ENCODE results near the gene CYP46A1.

The CYP46A1 gene

DNA sequence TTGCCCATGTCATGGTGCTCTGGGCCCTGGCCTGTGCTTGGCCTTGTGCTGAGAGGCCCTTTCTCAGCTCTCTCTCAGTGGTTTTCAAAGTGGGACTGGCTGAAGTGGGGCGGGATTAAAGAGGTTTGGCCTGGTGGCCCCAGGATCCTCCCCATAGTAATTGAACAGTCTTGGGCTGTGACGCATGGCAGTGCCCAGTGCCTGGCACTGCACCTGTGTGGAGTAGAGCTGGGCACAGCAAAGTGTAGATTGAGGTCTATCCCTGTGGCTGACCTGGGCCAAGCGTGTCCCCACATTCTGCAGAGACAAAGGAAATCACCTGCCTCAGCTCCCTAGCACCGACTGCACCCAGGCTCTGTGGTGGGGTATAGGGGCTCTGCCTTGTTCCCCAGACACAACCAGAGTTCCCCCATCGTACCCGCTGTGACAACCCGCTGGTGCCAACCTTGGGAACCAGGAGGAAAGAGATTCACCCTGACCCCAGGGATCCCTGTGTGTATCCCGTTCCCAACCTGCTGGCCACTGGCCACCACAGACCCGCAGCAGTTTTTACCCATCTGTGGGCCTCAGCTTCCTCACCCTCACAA is 9.9 kb upstream of the CYP46A1 start:
- DNase-seq (ENCODE audit: low spot score): no peak

DNA sequence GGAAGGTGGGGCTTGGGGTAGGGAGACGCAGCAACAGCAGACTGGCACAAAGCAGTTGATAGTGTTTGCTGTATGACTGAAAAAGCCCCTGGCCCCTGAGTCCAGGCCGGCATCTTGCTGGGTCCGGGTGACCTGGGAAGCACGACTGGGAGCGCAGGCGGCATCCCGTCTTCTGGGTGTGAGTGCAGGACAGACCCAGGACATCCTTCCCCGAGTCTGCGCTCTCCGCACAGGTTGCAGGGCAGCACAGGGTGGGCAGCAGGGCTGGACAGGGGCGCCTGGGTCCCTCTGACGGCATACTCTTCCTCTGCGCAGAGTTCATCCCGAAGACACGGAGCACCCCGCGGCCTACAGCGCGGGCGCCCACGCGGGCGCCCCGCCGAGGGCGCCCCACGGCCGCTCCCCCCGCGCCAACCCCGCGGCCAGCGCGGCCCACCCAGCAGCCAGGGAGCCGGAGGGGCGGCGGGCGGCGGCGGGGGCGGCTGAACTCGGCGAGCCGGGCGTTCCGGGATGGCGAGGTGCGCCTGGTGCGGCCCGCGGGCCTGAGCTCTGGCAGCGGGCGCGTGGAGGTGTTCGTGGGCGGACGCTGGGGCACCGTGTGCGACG is 9.2 kb upstream of the CYP46A1 start:
- no peak for DNase-seq (ENCODE audit: low spot score)

DNA sequence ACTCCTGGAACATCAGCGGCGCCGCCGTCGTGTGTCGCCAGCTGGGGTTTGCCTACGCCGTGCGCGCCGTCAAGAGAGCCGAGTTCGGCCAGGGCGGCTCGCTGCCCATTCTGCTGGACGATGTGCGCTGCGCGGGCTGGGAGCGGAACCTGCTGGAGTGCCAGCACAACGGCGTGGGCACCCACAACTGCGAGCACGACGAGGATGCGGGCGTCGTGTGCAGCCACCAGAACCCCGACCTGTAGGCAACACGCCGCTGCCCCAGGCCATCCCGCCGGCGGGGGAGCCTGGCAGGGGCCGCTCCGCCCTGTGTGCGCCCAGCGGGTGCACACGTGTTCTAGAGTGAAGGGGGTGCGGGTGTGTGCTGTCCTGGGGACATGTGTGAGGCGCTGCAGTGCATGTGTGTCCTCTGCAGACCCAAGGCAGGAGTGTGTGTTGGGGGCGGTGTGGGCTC is 8.7 kb upstream of the CYP46A1 start:
- no peak for DNase-seq (ENCODE audit: low spot score)

DNA sequence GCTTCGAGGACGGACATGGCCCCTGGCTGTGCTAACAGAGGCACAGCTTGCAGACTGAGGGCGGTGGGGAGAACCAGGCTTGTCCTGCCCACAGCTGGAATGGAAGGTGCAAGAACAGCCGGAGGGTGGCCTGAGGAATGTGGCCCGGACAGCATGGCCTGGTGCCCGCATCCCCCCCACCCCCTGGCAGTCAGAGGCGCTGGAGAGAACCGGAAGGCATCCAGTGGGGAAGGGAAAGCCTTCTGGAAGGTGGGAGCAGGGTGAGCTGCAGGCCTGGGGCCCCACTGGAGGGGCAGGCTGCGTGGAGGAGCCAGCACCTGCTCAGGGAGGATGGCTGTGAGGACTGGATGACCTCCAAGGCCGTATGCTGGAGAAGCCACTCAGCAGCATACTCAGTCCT is 8.1 kb upstream of the CYP46A1 start:
- no peak for DNase-seq (ENCODE audit: low spot score)

DNA sequence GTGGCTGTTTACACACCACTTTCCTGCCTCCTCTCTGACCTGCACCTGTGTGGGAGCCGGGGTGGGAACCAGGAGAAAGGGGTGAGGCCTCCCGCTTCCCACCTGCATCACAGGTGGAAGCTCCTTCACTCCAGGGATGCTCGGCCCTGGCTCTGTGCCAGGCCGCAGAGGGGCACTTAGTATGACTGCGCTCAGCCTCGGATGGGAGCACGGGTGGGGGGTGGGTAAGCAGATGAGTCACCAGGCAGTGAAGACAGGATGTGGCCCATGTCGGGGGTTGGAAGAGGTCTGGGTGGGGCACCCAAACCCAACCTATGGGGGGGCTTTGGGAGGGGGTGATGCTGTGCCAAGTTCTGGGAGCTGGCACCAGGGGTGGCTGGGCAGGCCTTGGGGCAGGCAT is 7.4 kb upstream of the CYP46A1 start:
- peak; percentile 15 for DNase-seq (ENCODE audit: low spot score)

DNA sequence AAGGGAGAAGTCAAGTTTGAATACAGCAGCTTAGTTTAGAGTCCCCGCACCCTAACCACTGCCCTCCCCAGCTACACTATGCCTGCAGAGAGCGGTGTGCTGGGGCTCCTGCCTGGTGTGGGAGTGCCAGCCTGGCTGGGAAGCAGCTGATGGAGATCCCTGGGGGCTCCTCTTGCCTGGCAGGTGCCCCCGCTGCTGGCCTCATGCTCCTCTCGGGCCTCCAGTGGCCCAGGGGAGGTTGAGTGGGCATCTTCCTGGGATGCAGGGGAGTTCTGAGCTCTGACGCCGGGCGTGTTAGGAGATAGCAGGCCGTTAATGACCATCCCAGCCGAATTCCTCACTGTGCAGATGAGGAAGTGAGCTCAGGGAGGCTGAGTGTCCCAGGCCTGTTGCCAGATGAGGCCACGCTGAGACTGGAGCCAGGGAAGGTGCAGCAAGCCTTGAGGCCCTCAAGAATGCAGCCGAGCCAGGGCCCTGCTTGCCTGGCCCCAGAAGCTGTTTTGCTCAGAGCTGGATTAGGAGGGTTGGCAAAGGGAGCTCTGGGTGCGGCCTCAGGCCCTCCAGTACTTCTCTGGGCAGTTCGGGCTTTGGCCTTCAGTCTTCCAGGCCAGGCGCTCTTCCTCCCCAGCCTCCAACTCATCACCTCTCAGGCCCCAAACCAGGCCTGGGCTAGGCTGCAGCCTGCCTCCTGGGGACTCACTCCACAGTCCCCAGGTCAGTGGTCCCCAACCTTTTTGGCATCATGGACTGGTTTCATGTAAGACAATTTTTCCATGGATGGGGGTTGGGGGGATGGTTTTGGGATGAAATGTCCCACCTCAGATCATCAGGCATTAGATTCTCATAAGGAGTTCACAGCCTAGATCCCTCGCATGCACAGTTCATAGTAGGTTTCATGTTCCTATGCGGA is 6.6 kb upstream of the CYP46A1 start:
- no peak for DNase-seq (ENCODE audit: low spot score)

DNA sequence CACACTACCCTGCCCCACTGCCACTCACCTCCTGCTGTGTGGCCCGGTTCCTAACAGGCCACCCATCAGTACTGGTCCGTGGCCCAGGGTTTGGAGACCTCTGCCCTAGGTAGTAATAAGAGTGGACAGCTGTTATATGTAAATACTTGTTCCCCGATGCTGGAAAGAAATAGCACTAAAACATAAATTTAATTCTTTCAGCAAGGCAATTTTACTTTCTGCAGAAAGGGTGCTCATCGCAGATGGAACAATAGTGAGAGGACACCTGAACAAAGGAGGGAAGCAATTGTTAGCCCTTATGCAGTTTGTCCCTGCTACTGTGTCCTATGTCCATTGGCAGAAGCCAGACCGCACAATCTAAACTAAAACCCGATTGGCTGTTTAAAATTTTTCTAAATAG is 5.9 kb upstream of the CYP46A1 start:
- DNase-seq (ENCODE audit: low spot score): no peak

DNA sequence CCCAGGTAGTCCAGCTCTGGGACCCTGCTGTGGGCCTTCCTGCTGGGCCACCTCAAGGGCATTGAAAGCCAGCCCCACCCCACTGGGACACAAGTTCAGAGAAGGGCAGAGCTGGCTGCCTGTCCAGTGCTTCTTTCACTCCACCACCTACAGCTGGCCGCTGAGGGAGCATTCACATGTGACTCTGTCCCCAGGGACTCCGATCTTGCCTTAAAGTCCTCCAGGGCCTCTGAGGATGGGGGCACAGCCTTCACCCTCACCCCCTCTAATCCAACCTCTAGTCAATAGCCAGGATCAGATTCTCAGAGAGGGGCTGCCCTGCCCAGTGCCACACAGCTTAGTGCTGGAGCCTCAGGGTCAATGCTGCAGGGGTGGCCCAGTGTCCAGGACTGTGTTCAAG is 5.0 kb upstream of the CYP46A1 start:
- no peak for DNase-seq (ENCODE audit: low spot score)

DNA sequence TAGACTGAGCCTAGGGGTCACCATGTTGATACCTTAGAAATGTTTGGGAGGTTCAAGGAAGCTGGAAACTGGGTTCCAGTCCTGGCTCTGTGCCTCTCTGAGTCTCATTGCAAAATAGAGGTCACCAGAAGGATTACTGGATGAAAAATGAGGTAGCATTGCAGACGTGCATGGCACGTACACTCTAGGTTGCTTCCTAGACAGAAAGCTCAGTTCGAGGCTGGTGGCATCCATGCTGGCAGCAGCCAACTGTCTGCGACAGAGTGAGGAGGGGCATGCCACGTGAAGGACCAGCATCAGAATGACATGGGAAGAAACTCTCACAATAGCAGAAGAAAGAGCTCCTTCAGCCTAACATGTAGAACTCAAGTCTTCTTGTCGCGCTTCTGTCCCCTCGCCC is 4.6 kb upstream of the CYP46A1 start:
- no peak for DNase-seq (ENCODE audit: low spot score)

DNA sequence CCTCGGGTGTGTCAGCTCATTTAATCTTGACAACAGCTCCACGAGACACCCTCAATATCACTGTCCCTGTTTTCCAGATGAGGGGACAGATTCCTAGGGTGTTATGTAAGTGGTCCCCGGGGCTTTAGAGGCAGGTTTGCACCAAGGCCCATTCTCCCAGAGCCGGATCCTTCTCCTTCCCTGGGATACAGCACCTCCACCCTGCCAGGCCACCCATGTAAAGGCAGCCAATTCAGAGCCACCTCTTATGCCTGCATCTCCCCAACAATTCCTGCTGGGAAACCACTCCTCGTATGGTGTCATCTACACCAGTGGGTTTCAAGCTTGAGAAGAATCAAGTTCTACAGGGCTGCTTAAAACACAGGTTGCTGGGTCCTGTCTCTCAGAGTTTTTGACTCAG is 4.1 kb upstream of the CYP46A1 start:
- DNase-seq (ENCODE audit: low spot score): no peak

DNA sequence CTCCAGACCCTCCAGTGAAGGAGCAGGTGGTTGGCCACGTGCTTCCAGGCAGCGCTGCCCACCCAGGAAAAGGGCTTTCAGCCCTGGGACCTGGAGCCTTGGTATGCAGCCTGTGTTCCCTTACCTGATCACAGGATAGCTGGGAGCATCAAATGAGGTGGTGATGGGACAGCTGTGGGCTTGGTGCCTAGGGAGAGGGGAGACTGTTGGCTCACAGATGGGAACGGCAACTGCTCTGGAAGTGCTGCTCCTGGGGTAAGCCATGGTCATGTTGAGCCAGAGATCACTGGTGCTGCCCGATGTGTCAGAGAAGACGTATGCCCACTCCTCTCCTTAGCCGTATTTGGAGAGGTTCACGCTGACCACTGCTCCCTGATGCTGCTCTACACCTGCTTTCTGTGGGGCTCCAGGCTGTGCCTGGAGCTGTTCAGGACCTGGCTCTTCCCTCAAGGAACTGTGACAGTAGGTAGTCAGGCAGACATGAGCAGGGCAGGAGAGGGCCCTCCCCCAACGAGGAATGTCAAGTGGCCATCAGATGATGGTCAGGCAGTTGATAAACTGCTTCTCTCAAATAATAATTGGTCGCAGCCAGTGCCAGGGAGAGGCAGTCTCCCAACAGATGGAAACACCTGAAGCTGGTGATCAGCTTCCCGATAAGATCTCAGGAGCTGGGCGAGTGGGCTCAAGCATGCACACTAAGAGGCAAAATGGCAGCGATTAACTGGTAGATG is 2.8 kb upstream of the CYP46A1 start:
- DNase-seq (ENCODE audit: low spot score): no peak

DNA sequence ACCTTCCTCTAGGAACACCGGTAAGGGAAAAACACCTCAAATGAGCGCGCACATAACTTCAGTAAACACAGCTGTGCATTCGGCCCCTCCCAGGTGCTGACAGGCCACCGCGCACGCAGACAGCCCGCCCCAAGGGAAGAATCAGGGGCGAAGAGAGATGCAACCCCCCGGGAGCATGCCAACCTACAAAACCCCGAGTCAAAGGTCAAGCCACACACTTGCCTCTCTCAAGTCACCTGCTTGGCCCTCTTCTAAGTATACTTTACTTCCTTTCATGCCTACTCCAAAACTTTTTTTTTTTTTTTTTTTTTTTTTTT is 2.3 kb upstream of the CYP46A1 start:
- no peak for DNase-seq (ENCODE audit: low spot score)

DNA sequence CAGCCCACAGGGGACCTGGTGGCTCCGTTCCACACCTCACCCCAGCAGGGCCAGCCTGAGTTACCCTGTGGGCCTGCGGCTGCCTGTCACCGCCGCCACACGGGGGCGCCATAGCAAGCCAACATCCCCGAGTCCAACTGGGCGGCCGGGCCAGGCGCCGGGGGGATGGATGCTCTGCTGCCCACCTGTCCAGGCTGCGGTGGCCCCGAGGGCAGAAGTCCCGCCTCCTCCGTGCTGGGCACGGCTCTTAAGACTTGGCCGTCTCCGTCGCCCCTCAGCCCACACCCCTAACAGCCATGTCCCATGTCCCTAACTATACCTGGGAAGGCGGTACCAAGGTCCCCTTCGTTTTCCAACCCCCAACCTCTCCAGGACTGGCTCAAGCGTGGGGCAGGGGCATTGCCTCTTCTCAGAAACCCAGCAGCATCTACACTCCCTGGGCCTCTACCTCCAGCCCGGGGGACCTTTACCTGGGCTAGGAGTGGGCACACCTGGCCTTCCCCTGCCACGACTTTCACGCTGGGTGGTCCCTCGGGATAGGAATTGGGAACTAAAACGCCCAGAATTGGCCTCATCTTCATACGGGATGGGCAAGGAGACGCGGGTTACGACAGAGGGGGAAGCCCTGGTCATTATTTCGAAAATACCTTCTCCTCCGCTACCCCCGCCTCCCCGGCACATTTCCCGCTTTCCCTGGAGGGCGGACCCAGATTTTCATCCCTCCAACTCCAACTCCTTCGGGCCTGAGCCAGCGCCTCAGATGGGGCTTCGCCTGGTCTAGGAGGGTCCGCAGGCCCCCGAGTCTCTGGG is 1.1 kb upstream of the CYP46A1 start:
- DNase-seq (ENCODE audit: low spot score): peak; percentile 75

DNA sequence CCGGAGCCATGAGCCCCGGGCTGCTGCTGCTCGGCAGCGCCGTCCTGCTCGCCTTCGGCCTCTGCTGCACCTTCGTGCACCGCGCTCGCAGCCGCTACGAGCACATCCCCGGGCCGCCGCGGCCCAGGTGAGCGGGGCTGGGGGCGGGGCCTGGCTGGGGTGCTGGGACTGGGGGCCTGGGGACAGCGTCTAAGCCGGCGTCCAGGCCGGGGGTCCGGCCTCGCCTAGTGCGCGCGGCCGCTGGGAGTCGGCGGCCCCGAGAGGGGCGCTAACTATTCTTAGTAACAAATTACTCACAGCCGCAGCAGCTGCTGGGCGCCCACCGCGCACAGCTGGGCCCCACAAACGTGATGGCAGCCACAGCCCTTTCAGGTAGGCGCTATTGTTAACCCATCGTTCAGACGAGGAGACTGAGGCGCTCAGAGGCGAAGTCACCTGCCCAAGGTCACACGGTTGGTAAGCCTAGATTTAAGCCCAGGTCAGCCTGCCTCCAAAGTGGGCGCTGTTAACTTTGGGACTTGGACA is 374 bp downstream of the CYP46A1 start:
- no peak for DNase-seq (ENCODE audit: low spot score)

DNA sequence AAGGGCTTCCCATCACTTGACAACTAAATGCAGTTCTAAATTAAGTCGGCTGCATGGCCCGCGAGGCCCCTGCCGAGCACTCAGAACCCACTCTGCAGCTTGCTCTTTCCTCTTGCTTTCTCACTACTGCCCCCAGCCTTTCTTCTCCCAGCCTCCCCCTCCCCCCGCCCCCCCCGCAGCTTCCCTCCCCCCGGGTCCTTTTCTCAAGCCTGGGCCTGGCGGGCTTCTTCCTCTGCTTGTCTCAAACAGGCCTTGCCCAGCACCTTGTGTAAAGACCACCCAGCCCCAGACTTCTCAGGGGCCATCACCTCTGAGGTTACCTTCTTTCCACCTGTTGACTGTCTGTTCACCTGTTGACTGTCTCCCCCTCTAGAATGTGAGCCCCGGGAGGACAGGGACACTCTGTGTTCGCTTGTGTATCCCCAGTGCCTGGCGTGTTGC is 1.1 kb downstream of the CYP46A1 start:
- DNase-seq (ENCODE audit: low spot score): no peak

DNA sequence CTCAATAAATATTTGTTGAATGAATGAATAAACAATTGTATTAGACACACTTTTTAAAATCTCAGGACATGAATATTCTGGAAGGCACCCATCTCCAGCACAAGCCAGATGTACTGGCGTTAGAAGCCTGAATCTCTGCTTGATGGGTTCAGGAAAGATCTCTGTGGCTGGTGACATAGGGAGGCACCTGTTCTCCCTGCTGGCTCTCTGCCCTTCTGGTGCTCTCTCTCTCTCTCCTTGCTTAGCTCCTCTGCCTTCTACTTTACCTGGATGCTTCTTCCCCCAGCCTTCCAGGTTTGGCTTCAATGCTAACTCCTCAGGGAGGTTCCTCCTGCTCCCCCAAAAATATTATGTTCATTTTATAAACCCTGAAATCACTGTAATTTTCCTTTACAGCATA is 1.5 kb downstream of the CYP46A1 start:
- DNase-seq (ENCODE audit: low spot score): no peak

DNA sequence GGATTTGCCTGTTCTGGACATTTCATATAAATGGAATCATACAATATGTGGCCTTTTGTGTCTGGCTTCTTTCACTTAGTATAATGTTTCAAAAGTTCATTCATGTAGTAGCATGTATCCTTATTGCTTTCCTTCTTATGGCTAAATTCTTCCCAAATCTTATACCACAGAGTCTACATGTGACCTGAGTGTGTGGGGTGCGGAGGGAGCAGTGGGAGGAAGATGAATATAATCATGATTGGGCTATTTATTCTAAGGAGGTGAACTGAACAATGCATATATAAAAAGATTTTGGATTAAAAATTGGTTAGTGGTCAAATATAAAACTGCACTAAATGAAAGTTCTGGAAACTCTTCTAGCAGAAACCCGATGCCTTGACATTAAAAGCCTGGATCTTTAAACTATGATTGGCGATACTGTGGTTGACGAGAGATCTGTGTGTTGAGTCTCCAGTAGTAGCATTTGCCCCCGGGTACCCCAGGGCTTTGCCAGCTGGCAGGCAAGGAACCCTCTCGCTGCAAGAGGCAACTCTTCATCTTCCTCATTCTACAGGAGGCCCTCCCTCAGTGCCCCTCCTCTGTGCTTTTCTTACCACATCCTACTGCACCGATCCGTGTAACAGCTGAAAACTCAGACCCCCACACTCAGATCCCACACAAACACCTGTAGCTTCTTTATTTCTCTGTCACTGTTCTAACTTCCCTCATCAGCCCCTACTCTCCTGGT is 2.6 kb downstream of the CYP46A1 start:
- DNase-seq (ENCODE audit: low spot score): no peak

DNA sequence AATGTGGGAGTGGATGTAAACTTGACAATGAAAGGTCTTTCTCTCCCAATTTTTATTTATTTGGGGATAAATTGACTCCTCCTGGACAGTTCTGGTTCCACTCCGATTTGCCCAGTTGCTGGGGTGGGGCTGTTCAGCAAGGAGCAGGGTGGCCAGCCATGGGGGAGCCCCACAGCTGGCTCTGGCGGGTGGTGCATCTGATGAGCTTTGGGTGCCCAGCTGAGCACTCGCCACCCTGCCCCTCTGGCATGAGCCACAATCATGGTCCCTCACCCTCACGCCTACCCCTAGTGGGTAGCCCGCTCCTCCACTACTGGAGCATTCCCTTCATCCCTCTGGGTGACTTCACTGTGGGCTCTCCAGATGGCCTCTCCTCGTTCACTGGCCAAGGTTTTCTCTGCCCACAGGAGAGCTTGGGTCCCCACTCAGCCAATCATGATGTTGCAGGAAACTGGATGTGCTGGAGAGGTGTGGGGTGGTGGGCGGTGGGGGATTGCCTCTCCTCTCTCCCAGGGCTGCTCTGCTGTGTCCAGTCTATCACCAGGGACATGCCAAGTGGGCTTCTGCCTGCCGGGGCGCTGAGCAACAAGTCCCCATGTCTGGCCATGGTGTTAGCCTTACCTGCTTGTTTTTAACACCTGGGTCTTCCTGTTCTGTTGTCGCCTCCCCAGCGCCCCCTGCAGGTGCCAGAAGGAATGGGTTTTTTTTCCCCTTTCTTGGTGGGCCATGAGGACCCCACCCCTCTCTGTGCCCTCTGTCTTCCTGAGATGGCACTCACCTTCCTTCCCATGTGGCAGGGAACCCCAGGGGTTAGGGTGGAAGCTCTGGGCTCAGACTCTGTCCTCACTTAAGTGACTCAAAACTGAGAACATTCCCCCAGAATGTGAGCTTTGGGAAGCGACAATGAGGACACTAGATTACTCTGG is 3.4 kb downstream of the CYP46A1 start:
- peak; percentile 18 for DNase-seq (ENCODE audit: low spot score)

DNA sequence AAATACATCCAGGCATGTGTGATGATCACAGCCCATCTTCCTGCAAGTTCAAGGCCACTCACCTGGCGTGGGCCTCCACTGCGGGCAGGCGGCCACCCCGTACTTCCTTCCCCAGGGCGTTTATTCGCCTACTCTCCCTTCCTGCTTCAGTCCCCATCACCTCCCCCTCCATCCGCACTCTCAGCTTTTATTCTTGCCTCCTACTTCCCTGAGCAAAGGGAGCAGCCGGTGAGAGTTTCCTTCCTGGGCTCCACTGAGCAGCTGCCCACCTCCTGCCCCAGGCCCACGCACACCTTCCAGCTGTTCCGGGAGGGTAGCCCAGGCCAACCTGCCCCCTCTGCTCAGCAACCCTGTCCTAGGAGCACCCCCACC is 4.1 kb downstream of the CYP46A1 start:
- DNase-seq (ENCODE audit: low spot score): no peak

DNA sequence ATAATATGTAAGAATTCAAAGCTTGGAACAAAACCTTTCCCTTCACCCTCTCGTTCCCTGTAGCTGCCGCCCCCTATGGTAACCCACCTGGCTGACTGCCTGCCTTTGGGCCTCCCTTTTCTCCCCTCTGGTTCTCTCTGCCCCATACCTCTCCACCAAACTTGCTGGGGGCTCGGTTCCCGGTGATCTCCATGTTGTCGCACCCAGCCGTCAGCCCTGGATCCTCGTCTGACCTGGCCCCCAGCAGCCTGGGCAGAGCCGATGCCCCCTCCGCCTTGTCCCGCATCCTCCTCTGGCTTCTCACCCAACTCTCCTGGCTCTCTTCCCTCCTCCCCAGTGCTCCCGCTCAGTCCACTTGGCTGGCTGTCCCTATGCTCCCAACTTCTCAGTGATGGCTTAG is 4.5 kb downstream of the CYP46A1 start:
- DNase-seq (ENCODE audit: low spot score): no peak

Measured in CD4-positive, alpha-beta T cell treated with Interleukin-6 at 100 ng/mL for 8 hours (primary cell).